ENCODE measurements around the gene PAX9. TPM values are rescaled to one million over a fixed set of nuclear protein-coding genes. Genes with fewer than 3 reads are reported as not detected.

The PAX9 gene
- total RNA-seq, 1 experiment from 2014 or later, result 14.9 TPM

DNA sequence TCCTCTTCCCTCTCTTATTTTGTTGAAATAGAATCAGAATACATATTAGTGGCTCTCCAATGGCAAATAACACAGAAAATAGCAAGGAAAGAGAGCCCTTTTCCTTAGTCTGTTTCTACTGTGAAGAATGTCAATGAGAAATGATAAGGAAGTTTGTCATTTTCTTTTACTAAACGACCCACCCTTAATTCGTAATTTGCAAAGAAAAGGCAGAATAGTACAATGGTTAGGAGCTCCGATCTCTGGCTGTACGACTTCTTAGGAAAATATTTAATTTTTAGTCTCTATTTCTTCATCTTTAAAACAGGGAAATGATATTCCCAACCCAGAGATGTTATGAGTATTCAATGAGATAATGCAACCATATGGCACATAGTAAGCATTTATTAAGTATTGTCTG lies 6.0 kb downstream of the PAX9 start:
- Histone ChIP-seq H3K4me1 (ENCODE audit: insufficient read depth, low read length) (peaks cover 28% of the 10 kb centered on the region), H3K4me2 (ENCODE audit: low read length) (peak overlapping the region; percentile 96), H3K4me3 (ENCODE audit: low read length) (peak overlapping the region; percentile 89), H3K27ac (ENCODE audit: low read length) (peak overlapping the region; percentile 77), H3K79me2 (ENCODE audit: low read length) (peaks cover 98% of the 10 kb centered on the region), H3K36me3 (ENCODE audit: low read depth, low read length) (peaks cover 19% of the 10 kb centered on the region), H2AFZ (ENCODE audit: low read length) (no peak overlapping the region), H3K9ac (ENCODE audit: low read length) (peak overlapping the region; percentile 92), H4K20me1 (ENCODE audit: low read length) (no peaks in the 10 kb centered on the region), H3K9me3 (ENCODE audit: low read length) (no peaks in the 10 kb centered on the region), H3K27me3 (ENCODE audit: low read length) (no peaks in the 10 kb centered on the region), H3K9me2 (replicated peaks; ENCODE audit: low read length) (no peaks in the 10 kb centered on the region), H3F3A (ENCODE audit: low read length, unreplicated experiment) (no peaks in the 10 kb centered on the region)
- no TSS peak for BruUV-seq (replicated peaks)
- CTCF ChIA-PET, result no interaction called here
- POLR2A ChIA-PET (ENCODE audit: unreplicated experiment), result interaction anchor here (0.6 kb wide), 1 partner anchor 447 kb away, joined by 5 read pairs; no protein-coding TSS in a partner anchor
- ATAC-seq (no peak), DNase-seq (peak; percentile 26)
- intact Hi-C loops (cut with micrococcal nuclease), result loop anchor here (2.0 kb wide), 2 partner anchors 15 to 79 kb away; no protein-coding TSS in a partner anchor
- TF ChIP-seq, protein P1, sequence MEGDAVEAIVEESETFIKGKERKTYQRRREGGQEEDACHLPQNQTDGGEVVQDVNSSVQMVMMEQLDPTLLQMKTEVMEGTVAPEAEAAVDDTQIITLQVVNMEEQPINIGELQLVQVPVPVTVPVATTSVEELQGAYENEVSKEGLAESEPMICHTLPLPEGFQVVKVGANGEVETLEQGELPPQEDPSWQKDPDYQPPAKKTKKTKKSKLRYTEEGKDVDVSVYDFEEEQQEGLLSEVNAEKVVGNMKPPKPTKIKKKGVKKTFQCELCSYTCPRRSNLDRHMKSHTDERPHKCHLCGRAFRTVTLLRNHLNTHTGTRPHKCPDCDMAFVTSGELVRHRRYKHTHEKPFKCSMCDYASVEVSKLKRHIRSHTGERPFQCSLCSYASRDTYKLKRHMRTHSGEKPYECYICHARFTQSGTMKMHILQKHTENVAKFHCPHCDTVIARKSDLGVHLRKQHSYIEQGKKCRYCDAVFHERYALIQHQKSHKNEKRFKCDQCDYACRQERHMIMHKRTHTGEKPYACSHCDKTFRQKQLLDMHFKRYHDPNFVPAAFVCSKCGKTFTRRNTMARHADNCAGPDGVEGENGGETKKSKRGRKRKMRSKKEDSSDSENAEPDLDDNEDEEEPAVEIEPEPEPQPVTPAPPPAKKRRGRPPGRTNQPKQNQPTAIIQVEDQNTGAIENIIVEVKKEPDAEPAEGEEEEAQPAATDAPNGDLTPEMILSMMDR (conservative IDR thresholded peaks at IDR 0.05; ENCODE audit: low read depth, low read length), result no peak
- TF ChIP-seq EZH2phosphoT487 (IDR thresholded peaks at IDR 0.05; ENCODE audit: borderline replicate concordance, low read length) (no peak), EZH2 (IDR thresholded peaks at IDR 0.05; ENCODE audit: low read length, unreplicated experiment) (no peak)

DNA sequence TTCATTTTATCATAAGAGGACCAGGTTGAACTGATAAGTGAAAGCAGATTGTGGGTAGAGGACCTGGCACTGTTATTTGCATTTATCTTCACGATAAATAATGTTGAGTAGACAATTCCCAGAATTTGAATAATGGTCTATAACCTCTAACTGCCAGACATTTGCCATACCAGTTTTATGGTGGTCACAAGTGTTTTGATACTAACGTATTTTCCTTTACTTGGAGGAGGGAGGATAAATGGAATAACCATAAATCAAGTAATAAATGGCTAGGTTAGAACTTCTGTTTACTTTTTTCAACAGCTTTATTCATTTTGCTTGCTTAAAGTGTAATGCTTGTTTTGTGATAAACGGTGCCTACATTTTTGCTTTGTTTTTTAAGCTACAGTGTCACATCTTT lies 9.5 kb downstream of the PAX9 start:
- DNase-seq (no peak), ATAC-seq (no peak)
- H3K79me2 ChIP-seq (ENCODE audit: low read length), result peaks cover 94% of the 10 kb centered on the region
- no peak overlapping the region for H2AFZ ChIP-seq (ENCODE audit: low read length)
- H4K20me1 ChIP-seq (ENCODE audit: low read length), result no peaks in the 10 kb centered on the region
- no TSS peak for BruUV-seq (replicated peaks)
- no peak overlapping the region for H3K4me2 ChIP-seq (ENCODE audit: low read length)
- no peak overlapping the region for H3K4me3 ChIP-seq (ENCODE audit: low read length)
- no peaks in the 10 kb centered on the region for H3K27me3 ChIP-seq (ENCODE audit: low read length)
- peaks cover 23% of the 10 kb centered on the region for H3K4me1 ChIP-seq (ENCODE audit: insufficient read depth, low read length)
- H3K9ac ChIP-seq (ENCODE audit: low read length), result no peak overlapping the region
- ChIA-PET POLR2A (ENCODE audit: unreplicated experiment) (no interaction called here), CTCF (no interaction called here)
- H3K36me3 ChIP-seq (ENCODE audit: low read depth, low read length), result peaks cover 25% of the 10 kb centered on the region
- TF ChIP-seq, protein P1 (conservative IDR thresholded peaks at IDR 0.05; ENCODE audit: low read depth, low read length), result no peak
- TF ChIP-seq EZH2phosphoT487 (IDR thresholded peaks at IDR 0.05; ENCODE audit: borderline replicate concordance, low read length), result no peak
- TF ChIP-seq EZH2 (IDR thresholded peaks at IDR 0.05; ENCODE audit: low read length, unreplicated experiment), result no peak
- H3F3A ChIP-seq (ENCODE audit: low read length, unreplicated experiment), result no peaks in the 10 kb centered on the region
- no peaks in the 10 kb centered on the region for H3K9me2 ChIP-seq (replicated peaks; ENCODE audit: low read length)
- H3K9me3 ChIP-seq (ENCODE audit: low read length), result no peaks in the 10 kb centered on the region
- intact Hi-C loops (cut with micrococcal nuclease), result no loop called here
- H3K27ac ChIP-seq (ENCODE audit: low read length), result no peak overlapping the region

GRCh38 chr14:36672095-36672494 lies 10.4 kb downstream of the PAX9 start:
- H3F3A ChIP-seq (ENCODE audit: low read length, unreplicated experiment), result no peaks in the 10 kb centered on the region
- no peak overlapping the region for H3K4me3 ChIP-seq (ENCODE audit: low read length)
- no peak overlapping the region for H3K27ac ChIP-seq (ENCODE audit: low read length)
- H3K9me2 ChIP-seq (replicated peaks; ENCODE audit: low read length), result no peaks in the 10 kb centered on the region
- no peaks in the 10 kb centered on the region for H3K9me3 ChIP-seq (ENCODE audit: low read length)
- no peak overlapping the region for H2AFZ ChIP-seq (ENCODE audit: low read length)
- ChIA-PET POLR2A (ENCODE audit: unreplicated experiment) (no interaction called here), CTCF (no interaction called here)
- BruUV-seq (replicated peaks), result no TSS peak
- no peaks in the 10 kb centered on the region for H3K27me3 ChIP-seq (ENCODE audit: low read length)
- no peaks in the 10 kb centered on the region for H4K20me1 ChIP-seq (ENCODE audit: low read length)
- H3K4me1 ChIP-seq (ENCODE audit: insufficient read depth, low read length), result peaks cover 15% of the 10 kb centered on the region
- peaks cover 84% of the 10 kb centered on the region for H3K79me2 ChIP-seq (ENCODE audit: low read length)
- no peak for ATAC-seq
- TF ChIP-seq, protein P1 (conservative IDR thresholded peaks at IDR 0.05; ENCODE audit: low read depth, low read length), result no peak
- TF ChIP-seq EZH2phosphoT487 (IDR thresholded peaks at IDR 0.05; ENCODE audit: borderline replicate concordance, low read length) (no peak), EZH2 (IDR thresholded peaks at IDR 0.05; ENCODE audit: low read length, unreplicated experiment) (no peak)
- H3K4me2 ChIP-seq (ENCODE audit: low read length), result no peak overlapping the region
- H3K36me3 ChIP-seq (ENCODE audit: low read depth, low read length), result peaks cover 30% of the 10 kb centered on the region
- no peak for DNase-seq
- H3K9ac ChIP-seq (ENCODE audit: low read length), result no peak overlapping the region
- intact Hi-C loops (cut with micrococcal nuclease), result no loop called here
